T47D (cell line): ENCODE data around the gene TMTC2.

Experiments
- DNase-seq, 2 experiments: peaks; one replicate each; pipeline versions ENCODE4 v3.0.0 to v3.0.0-alpha.2; 2011 to 2012; ENCODE audit warnings: low read depth in 1 of 2, low spot score in 1 of 2
- JUND ChIP-seq: IDR thresholded peaks from 2 replicates; pipeline ENCODE4 v1.6.1; 2012; ENCODE audit warnings: low read depth
- in situ Hi-C: cut with HindIII; loops from 2 replicates; pipeline ENCODE4 v1.10.0; 2016; ENCODE audit warnings: low sequenced_read_pairs, low pct_unique_long_range_greater_than_20kb

Gene TMTC2

DNA sequence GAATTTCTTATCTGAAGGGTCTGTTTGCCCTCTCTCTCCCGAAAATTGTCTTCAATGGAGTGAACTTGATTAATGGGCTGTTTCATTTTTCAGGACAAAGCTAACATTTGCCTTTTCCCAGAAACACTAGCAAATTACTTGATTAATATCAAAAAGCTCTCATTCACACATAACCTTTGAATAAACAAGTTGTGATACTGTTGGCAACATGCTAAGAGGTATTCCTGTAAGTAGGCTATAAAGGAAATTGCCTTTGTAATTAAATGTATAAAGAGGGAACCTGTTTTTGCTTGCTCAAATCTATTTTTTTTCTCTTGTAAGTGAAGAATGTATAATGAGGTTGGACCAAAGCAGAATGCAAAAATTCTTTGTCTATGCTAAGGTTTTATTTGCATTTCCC lies 457.2 kb downstream of the TMTC2 start:
- in situ Hi-C loops, result no loop called here
- no peak for DNase-seq
- no peak for TF ChIP-seq JUND

DNA sequence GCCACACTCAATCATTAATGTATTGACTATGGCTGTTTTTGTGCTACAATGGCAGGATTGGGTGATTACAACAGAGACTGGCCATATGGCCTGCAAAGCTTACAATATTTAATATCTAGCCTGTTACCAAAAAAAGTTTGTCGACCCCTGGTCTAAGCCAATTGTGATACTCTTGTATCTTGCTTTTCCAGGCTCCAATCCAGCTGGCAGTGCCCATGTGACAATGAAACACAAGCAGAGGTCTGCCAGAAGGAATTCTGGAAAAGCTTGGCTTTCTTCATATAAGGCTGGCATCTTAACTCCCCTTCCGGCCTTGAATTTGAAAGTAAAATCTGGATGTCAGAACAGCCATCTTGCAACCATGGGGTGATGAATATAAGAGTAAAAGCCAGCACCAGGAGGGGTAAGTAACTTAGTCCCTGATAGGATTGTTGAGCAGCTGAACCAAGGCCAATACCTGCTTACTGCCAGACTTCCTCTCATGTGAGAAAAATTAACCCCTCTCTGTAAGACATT lies 458.7 kb downstream of the TMTC2 start:
- in situ Hi-C loops, result no loop called here
- no peak for DNase-seq
- no peak for TF ChIP-seq JUND

DNA sequence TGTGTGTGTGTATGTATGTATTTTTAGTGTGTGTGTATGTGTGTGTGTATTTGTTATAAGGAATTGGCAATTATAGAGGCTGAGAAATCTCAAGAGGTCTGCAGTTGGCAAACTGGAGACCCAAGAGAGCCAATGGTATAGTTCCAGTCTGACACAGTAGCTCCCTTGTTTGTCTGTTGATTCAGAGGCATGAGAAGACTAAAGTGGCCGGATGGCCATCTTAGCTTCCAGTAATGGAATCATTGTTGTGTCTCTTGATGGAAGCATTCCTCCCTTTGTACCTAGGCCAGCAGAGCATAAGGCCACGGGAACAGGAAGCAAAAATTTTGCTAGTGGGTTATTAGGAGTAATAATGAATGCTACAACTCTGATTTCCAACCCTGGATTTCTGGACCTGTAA lies 460.6 kb downstream of the TMTC2 start:
- TF ChIP-seq JUND, result no peak
- DNase-seq, result no peak

GRCh38 chr12:83149987-83150386 lies 463.3 kb downstream of the TMTC2 start:
- in situ Hi-C loops, result no loop called here
- no peak for TF ChIP-seq JUND
- no peak for DNase-seq

More for the DNA sequence above, 460.6 kb downstream of the TMTC2 start:
- in situ Hi-C loops, result no loop called here

DNA sequence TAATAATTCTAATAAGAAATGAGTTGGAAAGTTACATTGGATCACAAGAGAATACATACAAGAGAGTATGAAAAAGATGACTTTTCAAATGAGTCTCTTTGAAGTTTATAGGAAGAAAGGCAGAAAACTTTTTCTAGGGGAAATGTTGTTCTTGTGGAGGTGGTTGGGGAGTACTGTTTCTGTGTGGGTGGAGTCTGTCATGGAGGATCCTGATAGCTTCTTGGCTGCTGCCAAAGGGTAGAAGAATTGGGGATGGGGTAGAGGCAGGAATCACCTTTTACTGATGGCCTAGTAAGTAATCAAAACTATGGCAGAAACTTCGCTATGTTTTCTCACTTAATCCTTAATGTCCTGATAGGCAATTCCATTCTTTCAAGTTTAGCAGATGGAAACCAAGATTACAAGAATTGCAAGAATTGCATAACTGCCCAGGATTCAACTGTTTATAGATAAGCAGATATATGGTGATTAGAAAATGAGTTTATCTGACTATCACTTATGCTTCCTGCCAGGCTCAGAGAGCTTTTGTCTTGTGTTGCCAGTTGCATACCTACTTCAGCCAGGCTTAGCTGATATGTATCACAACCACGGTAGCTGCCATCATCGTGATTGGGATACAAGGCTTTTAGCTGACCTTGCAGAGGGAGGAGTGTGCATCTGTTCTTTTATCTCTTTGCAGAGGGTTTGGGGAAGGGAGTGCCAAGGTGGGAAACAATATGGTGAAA lies 463.9 kb downstream of the TMTC2 start:
- in situ Hi-C loops, result no loop called here
- DNase-seq, result no peak
- TF ChIP-seq JUND, result no peak

DNA sequence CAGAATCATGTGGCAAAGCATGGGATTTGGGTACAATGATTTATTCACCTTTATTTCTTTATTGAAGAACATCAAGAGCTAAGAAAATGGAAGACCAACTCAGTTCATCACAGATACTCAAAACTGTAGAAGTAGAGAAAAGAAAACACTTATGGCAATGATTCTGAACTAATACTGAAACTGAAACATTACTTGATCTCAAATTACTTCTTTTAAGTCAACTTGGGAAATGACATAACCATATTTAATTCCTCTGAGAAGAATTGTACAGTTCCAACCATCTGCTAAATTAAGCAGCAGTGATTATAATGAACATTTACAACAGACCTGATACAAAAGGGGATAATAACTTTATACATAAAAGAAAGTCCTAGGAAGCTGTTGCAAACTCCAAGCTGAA lies 466.5 kb downstream of the TMTC2 start:
- in situ Hi-C loops, result no loop called here
- no peak for DNase-seq
- no peak for TF ChIP-seq JUND

DNA sequence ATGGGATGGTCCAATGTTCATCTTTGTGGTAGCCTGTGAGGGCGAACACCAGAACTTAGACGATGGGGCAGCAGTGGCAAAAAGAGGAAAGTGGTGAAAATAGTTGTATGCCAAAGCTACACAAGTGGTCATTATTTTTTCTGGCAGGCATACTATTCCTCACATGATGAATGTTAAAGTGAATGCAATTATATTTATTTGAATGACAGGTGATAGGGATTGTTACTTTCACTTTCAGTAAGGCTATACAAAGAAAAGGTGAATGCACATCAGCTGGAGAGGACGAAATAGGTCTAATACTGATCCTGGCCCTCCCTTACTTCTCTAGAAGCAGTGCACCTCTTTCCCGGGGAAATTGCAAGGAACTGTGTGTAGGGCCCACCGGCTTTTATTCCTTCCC lies 470.1 kb downstream of the TMTC2 start:
- TF ChIP-seq JUND, result no peak
- DNase-seq, result no peak
- in situ Hi-C loops, result no loop called here

- in situ Hi-C loops, result no loop called here
- no peak for DNase-seq
- TF ChIP-seq JUND, result no peak
These were observed 470.9 kb downstream of the TMTC2 start for GRCh38 chr12:83157604-83158003.

GRCh38 chr12:83158613-83159207 lies 472.0 kb downstream of the TMTC2 start:
- in situ Hi-C loops, result no loop called here
- TF ChIP-seq JUND, result no peak
- no peak for DNase-seq

DNA sequence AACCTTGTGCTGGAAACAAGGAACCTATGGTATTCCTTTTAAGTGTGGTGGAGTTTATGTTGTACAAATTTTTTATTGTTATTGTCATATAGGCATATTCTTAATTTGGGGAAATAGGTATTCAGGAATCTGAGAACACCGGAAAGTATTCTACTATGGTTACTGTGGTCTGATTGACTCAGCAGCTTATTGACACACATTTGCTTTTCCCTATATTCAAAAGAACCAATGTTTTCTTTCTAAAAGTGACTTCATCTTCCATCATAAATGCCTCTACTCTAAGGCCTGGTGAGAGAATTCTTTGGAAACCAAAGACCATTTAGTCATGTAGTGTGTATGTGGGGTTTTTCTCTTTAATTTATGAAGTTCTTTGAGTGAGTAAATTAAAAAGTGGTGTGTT lies 474.8 kb downstream of the TMTC2 start:
- no peak for TF ChIP-seq JUND
- DNase-seq, result no peak
- in situ Hi-C loops, result no loop called here

- TF ChIP-seq JUND, result no peak
- in situ Hi-C loops, result no loop called here
- no peak for DNase-seq
These were observed 482.0 kb downstream of the TMTC2 start for GRCh38 chr12:83168751-83169150.

DNA sequence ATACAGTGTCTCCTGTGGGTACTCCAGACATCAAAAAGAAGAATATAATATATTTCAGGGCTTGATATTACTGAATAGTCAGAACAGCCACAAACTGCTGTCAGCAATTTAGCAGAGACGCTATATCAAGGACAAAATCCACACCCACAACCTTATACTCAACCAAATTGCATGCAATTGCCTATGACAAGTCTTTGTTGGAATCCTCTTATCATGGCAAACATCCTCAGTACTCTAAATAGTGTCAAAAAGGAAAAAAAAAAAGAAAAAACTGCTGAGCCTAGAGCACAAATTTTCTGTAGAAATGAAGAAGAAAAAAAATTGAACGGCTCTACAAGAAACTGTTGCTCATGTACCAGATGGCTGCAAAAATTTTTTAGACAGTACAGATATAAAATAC lies 485.7 kb downstream of the TMTC2 start:
- TF ChIP-seq JUND, result no peak
- in situ Hi-C loops, result no loop called here
- no peak for DNase-seq

DNA sequence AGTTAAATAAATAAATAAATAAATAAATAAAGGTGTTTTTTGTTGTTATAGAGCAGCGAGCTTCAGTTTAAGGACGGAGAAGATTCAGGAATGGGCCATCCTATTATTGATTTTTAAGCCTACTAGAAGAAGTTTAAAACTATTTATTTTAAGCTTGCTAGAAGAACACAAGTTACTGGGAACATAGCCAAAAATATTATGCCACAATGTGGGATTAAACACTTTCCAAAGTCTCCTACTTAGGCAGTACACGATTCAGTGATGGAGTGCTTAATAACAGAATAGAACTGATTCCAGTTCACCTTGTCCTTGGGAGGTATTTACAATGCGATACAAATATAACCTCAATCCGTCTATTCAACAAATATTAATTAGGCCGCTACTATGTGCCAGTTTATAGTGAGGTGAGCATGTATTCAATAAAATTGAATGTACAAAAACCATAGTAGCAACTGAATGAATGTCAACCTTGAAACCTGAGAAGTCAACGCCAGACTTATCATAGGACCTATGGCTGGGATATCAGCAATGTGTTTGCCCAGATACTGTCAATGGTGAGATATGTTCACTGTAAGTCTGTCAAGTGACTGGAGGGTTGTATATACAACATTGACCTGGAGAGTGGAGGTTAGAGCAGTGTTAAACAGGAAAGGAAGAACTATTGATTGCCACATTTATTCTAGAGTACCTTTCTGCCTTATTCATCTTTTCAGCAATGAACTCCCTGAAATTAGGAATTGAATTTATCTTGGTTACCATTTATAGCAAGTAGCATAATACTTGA lies 486.4 kb downstream of the TMTC2 start:
- in situ Hi-C loops, result no loop called here
- DNase-seq, result no peak
- TF ChIP-seq JUND, result no peak
